SH-SY5Y (cell line): ENCODE results near the gene NLRP9.

ENCODE experiments used
- GATA2 ChIP-seq: IDR thresholded peaks from 2 replicates; pipeline ENCODE4 v1.6.1; 2011; ENCODE audit warnings: mild to moderate bottlenecking, low read depth, low read length
- GATA3 ChIP-seq: IDR thresholded peaks from 2 replicates; pipeline ENCODE4 v1.6.1; 2011; ENCODE audit warnings: low read depth, mild to moderate bottlenecking, low read length, moderate library complexity

DNA sequence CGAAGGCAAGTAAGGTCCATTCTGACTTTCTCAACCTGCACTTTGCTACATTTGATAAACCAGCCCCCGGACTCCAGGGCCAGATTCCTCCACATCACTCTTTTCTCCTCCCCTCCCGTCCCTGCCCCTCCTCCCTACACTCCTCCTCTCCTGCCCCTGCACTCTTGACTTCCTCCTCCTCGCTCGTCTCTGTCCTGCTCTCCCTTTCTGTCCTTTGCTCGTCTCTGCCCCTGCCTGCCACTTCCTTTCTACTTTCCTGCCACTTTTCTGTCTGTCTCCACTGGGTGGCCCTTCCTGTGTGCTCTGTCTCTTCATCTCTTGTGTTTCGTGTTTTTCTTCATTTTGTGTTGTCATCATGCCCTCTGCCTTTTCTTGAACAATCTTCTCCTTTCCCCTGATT is 76.4 kb downstream of the NLRP9 start:
- TF ChIP-seq GATA2 (no peak), GATA3 (no peak)
